Uterus (tissue), 4 donors: ENCODE results near the gene ZAP70. TPM values are rescaled to one million over a fixed set of nuclear protein-coding genes. Genes with fewer than 3 reads are reported as not detected.

Source experiments
- DNase-seq, 2 donors: peaks; one replicate each; pipeline ENCODE4 v3.0.0-alpha.2; 2019 to 2020
- H3K27ac ChIP-seq, 2 donors: fragments of 200-600 bp; sonication (generic); 1 replicate in 1 of 2; 2 replicates in 1 of 2; pipeline ENCODE4 v1.5.1; 2016 to 2018
- H3K27me3 ChIP-seq, 2 donors: fragments of 200-600 bp; sonication (generic); one replicate each; pipeline ENCODE4 v1.5.1; 2018 to 2019; ENCODE audit warnings: control low read depth in 1 of 2
- H3K36me3 ChIP-seq, 2 donors: fragments of 200-600 bp; sonication (generic); one replicate each; pipeline ENCODE4 v1.5.1; 2019; ENCODE audit warnings: control low read depth in 1 of 2
- H3K4me1 ChIP-seq, 2 donors: fragments of 200-600 bp; sonication (generic); one replicate each; pipeline ENCODE4 v1.5.1; 2018 to 2019; ENCODE audit warnings: control low read depth in 1 of 2
- H3K4me3 ChIP-seq, 2 donors: fragments of 200-600 bp; sonication (generic); 1 replicate in 1 of 2; 2 replicates in 1 of 2; pipeline ENCODE4 v1.5.1; 2018 to 2019; ENCODE audit warnings: mild to moderate bottlenecking in 1 of 2
- H3K9me3 ChIP-seq, 2 donors: fragments of 200-600 bp; sonication (generic); one replicate each; pipeline ENCODE4 v1.5.1; 2019; ENCODE audit warnings: control low read depth in 1 of 2
- POLR2A ChIP-seq, 2 donors: fragments of 450-650 bp; IDR thresholded peaks; one replicate each; pipeline ENCODE4 v1.6.1; 2016; ENCODE audit warnings: antibody characterized with exemption in 2 of 2, mild to moderate bottlenecking in 1 of 2, moderate library complexity in 1 of 2
- intact Hi-C: fragments of 100-400 bp; cut with DNase I; formaldehyde crosslinking; loops from one replicate; pipeline ENCODE4 v1.15.1; 2023; ENCODE audit warnings: low total_unique reads
- total RNA-seq, 4 donors: library from RNA; depleted of rRNA in 3 of 4; stranded (reverse); fragments of >200 nt in 3 of 4; gene quantifications; one replicate each; pipeline versions ENCODE4 v1.1.0 to v1.2.4, GENCODE V29; 2014 to 2023
- TF ChIP-seq, protein P1 (sequence below), 4 experiments: fragments of 200-600 bp in 2 of 4; fragments of 450-650 bp in 2 of 4; sonication (generic) in 2 of 4; IDR thresholded peaks; one replicate each; pipeline ENCODE4 v1.5.1; 2016 to 2019; ENCODE audit warnings: antibody characterized with exemption in 4 of 4, mild to moderate bottlenecking in 2 of 4, moderate library complexity in 1 of 4
- donor health status: DM: yes; HTN: yes; CAD: no.

ZAP70 gene
- total RNA-seq, 4 donors from 2014 or later: 3.3 to 11.2 (median 5.1) TPM

DNA sequence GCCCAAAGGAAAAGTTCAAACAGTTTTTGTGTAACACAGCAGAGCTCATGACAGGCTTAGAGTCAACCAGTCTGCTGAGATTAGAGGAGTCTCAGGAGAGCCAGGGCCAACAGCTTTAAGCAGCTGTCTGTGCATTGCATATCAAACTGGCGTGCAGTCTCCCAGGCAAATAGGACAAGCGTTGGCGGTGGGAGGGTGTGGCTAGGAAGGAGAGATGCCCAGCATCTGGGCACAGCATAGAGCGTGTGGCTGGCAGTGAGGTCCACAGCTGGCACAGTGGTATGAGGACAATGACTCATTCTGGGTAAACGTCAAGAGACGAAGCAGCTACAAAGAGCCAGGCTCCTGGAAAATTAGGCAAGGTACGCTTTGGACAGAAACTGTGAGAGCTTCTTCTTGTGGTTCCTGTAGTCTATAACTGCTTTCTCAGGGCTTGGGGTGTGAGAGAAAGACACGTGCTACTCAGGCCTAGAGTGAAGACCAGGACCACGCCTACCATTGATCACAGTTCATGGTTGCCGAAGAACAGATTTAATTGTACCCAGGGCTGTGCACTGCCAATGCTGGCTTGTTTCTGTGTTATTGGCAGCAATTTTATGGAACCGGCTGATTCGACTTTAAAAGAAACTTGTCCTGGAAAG, 14.8 kb downstream of the ZAP70 start:
- H3K36me3 ChIP-seq: no peaks in the 10 kb centered on the region
- peaks cover 0 to 4% of the 10 kb centered on the region in 2 donors for H3K9me3 ChIP-seq
- no peak for DNase-seq
- no peaks in the 10 kb centered on the region for H3K4me1 ChIP-seq
- intact Hi-C loops: no loop called here
- no peak for TF ChIP-seq POLR2A (IDR thresholded peaks at IDR 0.05)
- TF ChIP-seq, protein P1, sequence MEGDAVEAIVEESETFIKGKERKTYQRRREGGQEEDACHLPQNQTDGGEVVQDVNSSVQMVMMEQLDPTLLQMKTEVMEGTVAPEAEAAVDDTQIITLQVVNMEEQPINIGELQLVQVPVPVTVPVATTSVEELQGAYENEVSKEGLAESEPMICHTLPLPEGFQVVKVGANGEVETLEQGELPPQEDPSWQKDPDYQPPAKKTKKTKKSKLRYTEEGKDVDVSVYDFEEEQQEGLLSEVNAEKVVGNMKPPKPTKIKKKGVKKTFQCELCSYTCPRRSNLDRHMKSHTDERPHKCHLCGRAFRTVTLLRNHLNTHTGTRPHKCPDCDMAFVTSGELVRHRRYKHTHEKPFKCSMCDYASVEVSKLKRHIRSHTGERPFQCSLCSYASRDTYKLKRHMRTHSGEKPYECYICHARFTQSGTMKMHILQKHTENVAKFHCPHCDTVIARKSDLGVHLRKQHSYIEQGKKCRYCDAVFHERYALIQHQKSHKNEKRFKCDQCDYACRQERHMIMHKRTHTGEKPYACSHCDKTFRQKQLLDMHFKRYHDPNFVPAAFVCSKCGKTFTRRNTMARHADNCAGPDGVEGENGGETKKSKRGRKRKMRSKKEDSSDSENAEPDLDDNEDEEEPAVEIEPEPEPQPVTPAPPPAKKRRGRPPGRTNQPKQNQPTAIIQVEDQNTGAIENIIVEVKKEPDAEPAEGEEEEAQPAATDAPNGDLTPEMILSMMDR (IDR thresholded peaks at IDR 0.05): no peak
- H3K27ac ChIP-seq: no peak overlapping the region
- H3K27me3 ChIP-seq: no peaks in the 10 kb centered on the region
- H3K4me3 ChIP-seq: no peak overlapping the region

DNA sequence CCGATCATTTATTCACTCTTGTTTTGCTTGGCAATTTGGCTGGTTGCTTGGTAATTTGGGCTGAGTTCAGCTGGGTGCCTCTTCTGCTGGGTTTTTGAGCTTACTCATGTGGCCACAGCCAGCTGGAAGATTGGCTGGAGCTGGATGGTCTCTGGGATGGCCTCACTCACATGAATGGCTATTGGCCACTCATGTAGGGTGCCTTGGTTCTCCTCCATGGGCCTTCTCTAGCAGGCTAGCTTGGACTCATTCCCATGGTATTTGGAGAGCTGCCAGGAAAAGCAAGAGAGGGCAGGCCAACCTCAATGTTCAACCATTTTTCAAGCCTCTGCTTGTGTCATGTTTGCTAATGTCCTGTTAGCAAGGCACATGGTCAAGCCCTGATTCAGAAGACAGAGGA, 16.9 kb downstream of the ZAP70 start:
- H3K9me3 ChIP-seq: peaks cover 0 to 4% of the 10 kb centered on the region in 2 donors
- no peaks in the 10 kb centered on the region for H3K36me3 ChIP-seq
- TF ChIP-seq, protein P1 (IDR thresholded peaks at IDR 0.05): no peak
- no peak for TF ChIP-seq POLR2A (IDR thresholded peaks at IDR 0.05)
- no peak overlapping the region for H3K27ac ChIP-seq
- no peak overlapping the region for H3K4me3 ChIP-seq
- H3K4me1 ChIP-seq: no peaks in the 10 kb centered on the region
- H3K27me3 ChIP-seq: no peaks in the 10 kb centered on the region
- intact Hi-C loops: no loop called here
- no peak for DNase-seq

DNA sequence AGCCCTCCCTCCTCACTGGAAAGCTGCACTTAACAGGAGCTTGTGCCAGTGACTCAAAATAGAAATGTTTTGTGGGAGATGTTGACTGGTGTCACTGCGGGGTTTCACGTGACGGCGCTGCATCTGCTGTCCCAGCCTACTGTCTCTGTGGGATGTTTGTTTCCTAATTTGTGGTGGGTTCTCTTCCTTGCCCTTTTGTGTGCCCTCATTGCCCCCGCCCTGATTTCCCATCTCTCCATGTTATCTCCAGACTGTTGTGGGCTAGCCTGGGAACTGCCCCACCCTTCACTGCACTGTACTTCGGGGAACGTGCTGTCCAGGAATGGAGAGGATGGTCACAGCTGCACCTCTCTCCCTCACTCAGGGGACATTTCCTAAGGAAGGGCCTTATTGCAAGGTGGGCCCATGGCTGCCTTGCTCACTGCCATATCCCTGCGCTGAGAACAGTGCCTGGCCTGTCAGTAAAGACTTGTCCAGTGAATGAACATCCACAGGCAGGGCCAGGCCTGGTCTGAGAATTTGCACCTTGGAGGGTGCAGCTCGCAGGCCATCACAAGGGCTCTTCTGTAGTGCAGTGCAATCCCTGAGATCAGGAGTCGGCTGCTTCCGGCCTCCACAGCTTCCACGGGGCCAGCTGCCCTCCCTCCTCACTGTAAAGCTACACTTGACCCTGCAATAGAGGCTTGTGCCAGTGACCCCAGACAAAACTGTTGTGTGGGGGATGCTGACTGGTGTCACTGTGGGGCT, 18.1 kb downstream of the ZAP70 start:
- DNase-seq: no peak
- H3K9me3 ChIP-seq: peaks cover 0 to 4% of the 10 kb centered on the region in 2 donors
- H3K4me1 ChIP-seq: no peaks in the 10 kb centered on the region
- H3K36me3 ChIP-seq: no peaks in the 10 kb centered on the region
- intact Hi-C loops: no loop called here
- TF ChIP-seq POLR2A (IDR thresholded peaks at IDR 0.05): no peak
- TF ChIP-seq, protein P1 (IDR thresholded peaks at IDR 0.05): no peak
- H3K4me3 ChIP-seq: no peak overlapping the region
- no peaks in the 10 kb centered on the region for H3K27me3 ChIP-seq
- H3K27ac ChIP-seq: no peak overlapping the region

DNA sequence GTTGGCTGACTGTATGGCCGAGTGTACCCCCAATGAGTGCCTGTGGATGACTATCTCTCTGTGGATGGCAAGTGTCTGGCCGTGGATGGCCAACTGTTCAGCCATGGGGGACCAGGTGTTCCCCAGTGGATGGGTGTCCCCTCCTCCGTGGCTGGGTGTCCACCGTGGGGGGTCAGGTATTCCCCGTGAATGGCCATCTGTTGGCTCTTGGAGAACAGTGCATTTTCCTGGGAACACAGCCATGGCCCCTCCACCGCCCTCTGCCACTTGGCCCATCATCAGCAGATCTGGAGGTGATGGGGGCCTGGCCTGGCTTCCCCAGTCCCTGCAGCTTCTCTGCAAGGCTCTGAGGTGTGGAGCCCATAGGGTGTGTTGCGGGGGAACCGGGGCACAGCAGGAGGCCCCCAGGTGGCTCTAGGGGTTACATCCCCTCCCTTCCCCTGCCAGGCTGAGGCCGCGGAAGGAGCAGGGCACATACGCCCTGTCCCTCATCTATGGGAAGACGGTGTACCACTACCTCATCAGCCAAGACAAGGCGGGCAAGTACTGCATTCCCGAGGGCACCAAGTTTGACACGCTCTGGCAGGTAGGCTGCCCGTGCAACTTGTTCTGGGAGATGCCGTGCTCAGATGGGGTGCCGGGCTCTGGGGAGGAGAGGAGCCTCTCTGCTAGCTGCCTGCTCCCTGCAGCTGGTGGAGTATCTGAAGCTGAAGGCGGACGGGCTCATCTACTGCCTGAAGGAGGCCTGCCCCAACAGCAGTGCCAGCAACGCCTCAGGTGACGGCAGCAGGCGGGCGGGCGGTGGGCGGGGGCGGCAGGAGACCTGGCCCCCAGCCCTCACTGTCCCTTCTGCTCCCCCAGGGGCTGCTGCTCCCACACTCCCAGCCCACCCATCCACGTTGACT, 19.3 kb downstream of the ZAP70 start:
- Histone ChIP-seq H3K27ac (no peak overlapping the region), H3K27me3 (no peaks in the 10 kb centered on the region), H3K36me3 (no peaks in the 10 kb centered on the region), H3K9me3 (peaks cover 0 to 4% of the 10 kb centered on the region in 2 donors), H3K4me3 (no peak overlapping the region), H3K4me1 (no peaks in the 10 kb centered on the region)
- TF ChIP-seq, protein P1 (IDR thresholded peaks at IDR 0.05): no peak
- no peak for TF ChIP-seq POLR2A (IDR thresholded peaks at IDR 0.05)
- intact Hi-C loops: no loop called here
- DNase-seq: no peak
